CD14-positive monocyte (primary cell): ENCODE data around the gene CRTC1. TPM values are rescaled to one million over a fixed set of nuclear protein-coding genes. Genes with fewer than 3 reads are reported as not detected.

ENCODE experiments used
- DNase-seq, 3 donors: peaks; one replicate each; pipeline ENCODE4 v3.0.0-alpha.2; 2011 to 2022
- H2AFZ ChIP-seq: 2 replicates; pipeline ENCODE4 v1.6.0; 2012; ENCODE audit warnings: mild to moderate bottlenecking, low read depth, low read length, inconsistent platforms; ENCODE audit not compliant: insufficient read depth, poor library complexity, severe bottlenecking
- H3K27ac ChIP-seq, 2 donors: 1 replicate in 1 of 2; 2 replicates in 1 of 2; pipeline ENCODE4 v1.5.1; 2012 to 2013; ENCODE audit warnings: low read length in 2 of 2, control low read depth in 1 of 2, inconsistent platforms in 1 of 2, low read depth in 1 of 2, mild to moderate bottlenecking in 1 of 2
- H3K27me3 ChIP-seq, 2 donors: one replicate each; pipeline versions ENCODE4 v1.6.0 to v1.6.1; 2011 to 2013; ENCODE audit warnings: low read length in 2 of 2; ENCODE audit not compliant: control insufficient read depth in 2 of 2, insufficient read depth in 2 of 2
- H3K36me3 ChIP-seq, 2 donors: replicated peaks in 1 of 2; 1 replicate in 1 of 2; 2 replicates in 1 of 2; pipeline versions ENCODE4 v1.5.1 to v1.6.1; 2012 to 2013; ENCODE audit warnings: low read length in 2 of 2, control low read depth in 1 of 2, inconsistent platforms in 1 of 2, mild to moderate bottlenecking in 1 of 2; ENCODE audit not compliant: insufficient read depth in 2 of 2, control insufficient read depth in 1 of 2
- H3K4me1 ChIP-seq, 2 donors: 1 replicate in 1 of 2; 2 replicates in 1 of 2; pipeline versions ENCODE4 v1.5.1 to v1.6.1; 2012 to 2013; ENCODE audit warnings: low read length in 2 of 2, control low read depth in 1 of 2, inconsistent platforms in 1 of 2, mild to moderate bottlenecking in 1 of 2, moderate library complexity in 1 of 2; ENCODE audit not compliant: insufficient read depth in 2 of 2, control insufficient read depth in 1 of 2
- H3K4me2 ChIP-seq: replicated peaks from 2 replicates; pipeline ENCODE3; 2012; ENCODE audit warnings: low read length, moderate library complexity, mild to moderate bottlenecking; ENCODE audit not compliant: poor library complexity, severe bottlenecking; ENCODE audit errors: extremely low read depth
- H3K4me3 ChIP-seq, 3 experiments: fragments of 200-600 bp in 1 of 3; sonication (generic) in 1 of 3; replicated peaks in 1 of 3; 1 replicate in 2 of 3; 2 replicates in 1 of 3; pipeline ENCODE4 v1.5.1; 2011 to 2013; ENCODE audit warnings: low read length in 3 of 3, mild to moderate bottlenecking in 3 of 3, control low read depth in 2 of 3, low read depth in 2 of 3, inconsistent platforms in 1 of 3, moderate library complexity in 1 of 3
- H3K79me2 ChIP-seq: 2 replicates; pipeline ENCODE4 v1.6.0; 2012; ENCODE audit warnings: mild to moderate bottlenecking, control low read depth, inconsistent platforms, low read length, moderate library complexity; ENCODE audit not compliant: insufficient read depth
- H3K9ac ChIP-seq: 2 replicates; pipeline ENCODE4 v1.6.0; 2017; ENCODE audit warnings: low read length, mild to moderate bottlenecking; ENCODE audit not compliant: insufficient read depth, poor library complexity, severe bottlenecking
- H3K9me3 ChIP-seq, 2 donors: replicated peaks in 1 of 2; 1 replicate in 1 of 2; 2 replicates in 1 of 2; pipeline versions ENCODE4 v1.5.1 to v1.6.1; 2012 to 2013; ENCODE audit warnings: low read length in 2 of 2, control low read depth in 1 of 2; ENCODE audit not compliant: control insufficient read depth in 1 of 2, insufficient read depth in 1 of 2
- H4K20me1 ChIP-seq: 2 replicates; pipeline ENCODE4 v1.6.0; 2012; ENCODE audit warnings: mild to moderate bottlenecking, low read length, control low read depth, moderate library complexity; ENCODE audit not compliant: insufficient read depth
- H3K27ac Mint-ChIP-seq, 7 donors: one replicate each; pipeline ENCODE4 v1.8.0; 2020; ENCODE audit warnings: mild to moderate bottlenecking in 7 of 7, mixed read lengths in 7 of 7, moderate library complexity in 6 of 7, inconsistent platforms in 2 of 7
- H3K27me3 Mint-ChIP-seq, 3 donors: one replicate each; pipeline ENCODE4 v1.8.0; 2021 to 2022; ENCODE audit warnings: low read depth in 3 of 3, mild to moderate bottlenecking in 3 of 3, mixed read lengths in 3 of 3, moderate library complexity in 3 of 3, inconsistent platforms in 1 of 3
- H3K36me3 Mint-ChIP-seq, 2 donors: one replicate each; pipeline ENCODE4 v1.8.0; 2020; ENCODE audit warnings: mixed read lengths in 2 of 2, inconsistent platforms in 1 of 2, mild to moderate bottlenecking in 1 of 2
- H3K4me1 Mint-ChIP-seq: one replicate; pipeline ENCODE4 v1.8.0; 2020; ENCODE audit warnings: mild to moderate bottlenecking, mixed read lengths
- H3K4me3 Mint-ChIP-seq, 2 donors: one replicate each; pipeline ENCODE4 v1.8.0; 2020; ENCODE audit warnings: mild to moderate bottlenecking in 2 of 2, mixed read lengths in 2 of 2, moderate library complexity in 1 of 2
- H3K9me3 Mint-ChIP-seq, 7 donors: one replicate each; pipeline ENCODE4 v1.8.0; 2020 to 2022; ENCODE audit warnings: mixed read lengths in 7 of 7, mild to moderate bottlenecking in 6 of 7, moderate library complexity in 6 of 7, inconsistent platforms in 2 of 7
- CTCF ChIP-seq: fragments of 200-600 bp; IDR thresholded peaks from one replicate; pipeline ENCODE4 v1.8.0; 2022; ENCODE audit warnings: antibody characterized with exemption, mild to moderate bottlenecking
- WGBS: methylation state at CpG from one replicate; pipeline ENCODE4 v1.1.5; 2013; ENCODE audit warnings: missing lambda C conversion rate; ENCODE audit not compliant: insufficient coverage; 5-methylcytosine and 5-hydroxymethylcytosine counted together
- intact Hi-C, 2 donors: fragments of 100-400 bp; cut with micrococcal nuclease; formaldehyde crosslinking; loops; one replicate each; pipeline versions ENCODE4 v1.15.0 to v1.15.1; 2023
- polyA plus RNA-seq, 3 donors: library from polyadenylated mRNA; depleted of rRNA in 1 of 3; unstranded in 2 of 3; stranded (reverse) in 1 of 3; fragments of 300-500 nt in 2 of 3; fragments of >200 nt in 1 of 3; fragmentation: Illumina TruSeq in 2 of 3; gene quantifications; 1 replicate in 2 of 3; 2 replicates in 1 of 3; pipeline ENCODE4 v1.2.3, GENCODE V29; 2012 to 2021

CRTC1 gene
- polyA plus RNA-seq, 3 donors, result 0.28 to 9.2 (median 0.55) TPM

DNA sequence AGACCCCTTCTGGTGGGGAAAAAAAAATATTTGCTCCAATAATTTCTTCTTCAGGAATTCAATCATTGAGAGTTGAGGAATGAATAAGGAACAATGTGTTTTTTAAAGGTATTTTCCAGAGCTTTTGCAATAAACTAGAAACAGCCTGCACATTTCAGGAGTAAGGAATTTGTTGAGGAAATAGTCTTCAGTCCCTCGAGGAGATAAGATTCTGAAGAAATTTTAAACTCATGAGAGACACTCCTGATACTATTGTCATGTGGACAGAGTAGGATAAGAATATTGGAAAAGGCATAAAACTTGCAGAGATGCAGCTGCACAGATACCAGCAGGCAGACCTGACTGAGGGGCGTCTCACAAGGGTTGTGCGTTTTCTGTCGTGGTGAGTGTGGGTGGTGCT, 71.0 kb downstream of the CRTC1 start:
- Histone ChIP-seq H3K9ac (no peak overlapping the region), H3K4me1 (no peaks in the 10 kb centered on the region), H3K4me2 (no peak overlapping the region), H3K27ac (no peak overlapping the region), H3K9me3 (no peaks in the 10 kb centered on the region), H3K27me3 (no peaks in the 10 kb centered on the region), H3K79me2 (no peaks in the 10 kb centered on the region), H3K4me3 (no peak overlapping the region), H3K36me3 (peaks cover 26 to 51% of the 10 kb centered on the region in 2 donors), H4K20me1 (no peaks in the 10 kb centered on the region), H2AFZ (no peak overlapping the region)
- no peak for DNase-seq
- intact Hi-C loops, result no loop called here
- Mint-ChIP-seq H3K4me1 (no peaks in the 10 kb centered on the region), H3K9me3 (peaks cover 0 to 5% (median 0%) of the 10 kb centered on the region in 7 donors), H3K4me3 (no peak overlapping the region), H3K27ac (no peak overlapping the region), H3K36me3 (peaks cover 41 to 62% of the 10 kb centered on the region in 2 donors), H3K27me3 (peaks cover 0 to 7% (median 0%) of the 10 kb centered on the region in 3 donors)
- 83% methylated on average over 1 of the region's 4 CpGs for WGBS
- no peak for TF ChIP-seq CTCF

DNA sequence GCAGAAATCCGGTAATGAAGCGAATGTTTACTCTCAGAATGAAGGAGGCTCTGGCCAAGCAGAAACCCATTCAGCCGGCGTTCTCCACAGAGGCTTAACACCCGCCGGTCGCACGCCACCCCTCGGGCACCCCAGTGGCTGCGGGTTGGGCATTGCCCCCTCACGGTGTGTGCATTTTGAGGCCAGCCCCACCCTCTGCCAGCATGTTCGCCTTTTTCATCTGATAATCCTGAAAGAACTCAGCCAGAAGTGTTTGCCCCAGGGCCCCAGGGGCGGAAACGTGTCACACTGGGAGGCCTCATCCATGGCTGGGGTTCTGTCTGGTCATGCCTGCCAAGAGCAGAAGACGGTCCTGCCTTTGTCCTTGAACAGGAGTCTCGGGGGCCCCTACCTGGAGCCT, 73.4 kb downstream of the CRTC1 start:
- H4K20me1 ChIP-seq, result no peaks in the 10 kb centered on the region
- no peak overlapping the region for H2AFZ ChIP-seq
- H3K79me2 ChIP-seq, result no peaks in the 10 kb centered on the region
- TF ChIP-seq CTCF, result no peak
- intact Hi-C loops, result no loop called here
- Mint-ChIP-seq H3K36me3 (peaks cover 21 to 39% of the 10 kb centered on the region in 2 donors), H3K9me3 (no peaks in the 10 kb centered on the region), H3K4me3 (no peak overlapping the region), H3K27ac (no peak overlapping the region), H3K27me3 (peaks cover 0 to 3% (median 2%) of the 10 kb centered on the region in 3 donors), H3K4me1 (no peaks in the 10 kb centered on the region)
- H3K9me3 ChIP-seq, result no peaks in the 10 kb centered on the region
- no peaks in the 10 kb centered on the region for H3K4me1 ChIP-seq
- no peak overlapping the region for H3K4me2 ChIP-seq
- H3K9ac ChIP-seq, result no peak overlapping the region
- H3K27me3 ChIP-seq, result no peaks in the 10 kb centered on the region
- DNase-seq, result no peak
- peaks cover 13 to 37% of the 10 kb centered on the region in 2 donors for H3K36me3 ChIP-seq
- WGBS, result 97% methylated on average over 16 of the region's 16 CpGs
- no peak overlapping the region for H3K4me3 ChIP-seq
- H3K27ac ChIP-seq, result no peak overlapping the region
